Cardiac fibroblast (primary cell): Measurements from ENCODE around the gene MCTP1.
"Not testable (repeated sequence)": the region's sequence is repeated elsewhere in the genome, so short reads cannot be mapped to it uniquely, and the experiment has no call there.

ENCODE experiments used
- DNase-seq, 2 donors: peaks; one replicate each; pipeline versions ENCODE4 v3.0.0 to v3.0.0-alpha.2; 2010; ENCODE audit warnings: low read depth in 2 of 2
- H3K4me3 ChIP-seq, 2 donors: replicated peaks in 1 of 2; 1 replicate in 1 of 2; 2 replicates in 1 of 2; pipeline ENCODE4 v1.5.1; 2011; ENCODE audit warnings: low read depth in 2 of 2, low read length in 2 of 2, mild to moderate bottlenecking in 2 of 2, moderate library complexity in 1 of 2
- CTCF ChIP-seq: IDR thresholded peaks from one replicate; pipeline ENCODE4 v1.5.1; 2011; ENCODE audit warnings: low read depth, mild to moderate bottlenecking, low read length, inconsistent platforms

Gene MCTP1

GRCh38 chr5:95018511-95018910, 266.4 kb downstream of the MCTP1 start:
- H3K4me3 ChIP-seq = no peak overlapping the region
- no peak for TF ChIP-seq CTCF
- no peak for DNase-seq

GRCh38 chr5:95009812-95010211, 275.1 kb downstream of the MCTP1 start:
- no peak for DNase-seq
- no peak for TF ChIP-seq CTCF
- H3K4me3 ChIP-seq = no peak overlapping the region

GRCh38 chr5:95007921-95008597, 276.8 kb downstream of the MCTP1 start:
- no peak for DNase-seq
- TF ChIP-seq CTCF = no peak
- H3K4me3 ChIP-seq = no peak overlapping the region

- no peak for DNase-seq
- H3K4me3 ChIP-seq = no peak overlapping the region
- TF ChIP-seq CTCF = no peak
Observed at GRCh38 chr5:95005811-95006210, 279.1 kb downstream of the MCTP1 start.

GRCh38 chr5:94998670-94999069, 286.2 kb downstream of the MCTP1 start:
- no peak overlapping the region for H3K4me3 ChIP-seq
- no peak for DNase-seq
- no peak for TF ChIP-seq CTCF

GRCh38 chr5:94994537-94994936, 290.4 kb downstream of the MCTP1 start:
- DNase-seq, H3K4me3 ChIP-seq: not testable (repeated sequence)

GRCh38 chr5:94993491-94993890, 291.4 kb downstream of the MCTP1 start:
- H3K4me3 ChIP-seq = no peak overlapping the region
- no peak for DNase-seq
- TF ChIP-seq CTCF = no peak
